ENCODE results near the gene FRMD8.

Gene FRMD8, protein sequence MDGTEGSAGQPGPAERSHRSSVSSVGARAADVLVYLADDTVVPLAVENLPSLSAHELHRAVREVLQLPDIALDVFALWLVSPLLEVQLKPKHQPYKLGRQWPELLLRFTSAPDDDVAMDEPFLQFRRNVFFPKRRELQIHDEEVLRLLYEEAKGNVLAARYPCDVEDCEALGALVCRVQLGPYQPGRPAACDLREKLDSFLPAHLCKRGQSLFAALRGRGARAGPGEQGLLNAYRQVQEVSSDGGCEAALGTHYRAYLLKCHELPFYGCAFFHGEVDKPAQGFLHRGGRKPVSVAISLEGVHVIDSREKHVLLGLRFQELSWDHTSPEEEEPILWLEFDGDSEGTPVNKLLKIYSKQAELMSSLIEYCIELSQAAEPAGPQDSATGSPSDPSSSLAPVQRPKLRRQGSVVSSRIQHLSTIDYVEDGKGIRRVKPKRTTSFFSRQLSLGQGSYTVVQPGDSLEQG

DNA sequence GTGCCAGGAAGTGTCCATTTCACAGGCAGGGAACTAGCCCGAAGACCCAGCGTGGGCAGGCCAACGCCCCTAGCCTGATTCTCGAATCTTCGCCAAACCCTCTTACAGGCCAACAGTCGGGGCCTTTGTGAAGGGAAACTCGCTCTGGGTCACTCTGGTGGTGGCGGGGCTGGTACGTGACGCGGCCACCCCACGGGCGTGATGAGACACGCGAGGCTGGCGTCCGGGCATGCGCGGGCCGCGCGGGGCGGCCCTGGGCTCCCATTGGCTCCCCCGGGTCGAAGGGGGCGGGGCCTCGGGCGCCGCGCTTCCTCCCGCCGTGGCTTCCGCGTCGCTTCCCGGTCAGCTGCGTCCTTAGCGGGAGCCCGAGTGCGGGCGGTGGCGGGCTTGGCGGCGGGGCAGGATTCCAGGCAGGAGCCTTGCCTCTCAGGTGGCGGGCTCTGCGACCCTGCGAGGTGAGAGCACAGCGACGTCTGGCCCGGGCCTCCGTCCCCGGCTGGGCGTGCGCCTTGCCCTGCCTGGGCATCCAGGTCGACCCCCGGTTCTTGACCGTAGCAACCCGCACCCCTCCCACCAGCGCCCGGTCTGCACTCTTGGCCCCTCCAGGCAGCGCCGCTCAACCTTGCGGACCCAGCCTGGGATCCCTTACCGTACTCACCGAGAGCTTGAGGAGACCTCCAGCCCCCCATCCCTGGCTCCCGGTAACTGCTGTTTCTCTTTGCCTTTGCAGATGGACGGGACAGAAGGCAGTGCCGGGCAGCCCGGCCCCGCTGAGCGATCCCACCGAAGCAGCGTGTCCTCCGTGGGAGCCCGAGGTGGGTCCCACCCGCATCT, at the start of gene FRMD8:
FRMD8 (plus strand) TSS at position 331 of the 834 bp plus-strand sequence; CDS start at position 731, 400 bp downstream.
- DNase-seq: peak; percentile 96

DNA sequence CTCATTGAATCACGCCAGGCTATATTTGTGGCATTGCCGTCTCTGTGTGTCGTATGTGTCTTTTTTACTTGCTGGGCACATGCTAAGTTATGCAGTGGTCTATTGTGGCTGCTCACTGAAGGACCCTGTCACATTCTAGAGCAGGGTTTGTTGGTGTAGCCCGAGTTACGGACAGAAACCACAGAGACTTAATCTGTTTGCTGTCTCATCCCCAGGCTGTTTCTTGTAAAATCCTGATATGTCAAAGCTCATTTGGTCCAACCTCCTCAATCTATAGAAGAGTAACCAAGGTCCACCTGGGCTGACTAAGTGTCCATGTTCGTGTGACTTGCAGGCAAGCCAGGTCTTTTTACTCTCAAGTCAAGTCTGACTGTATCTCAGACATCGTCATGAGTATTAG, 47.8 kb upstream of the FRMD8 start:
- DNase-seq: no peak

DNA sequence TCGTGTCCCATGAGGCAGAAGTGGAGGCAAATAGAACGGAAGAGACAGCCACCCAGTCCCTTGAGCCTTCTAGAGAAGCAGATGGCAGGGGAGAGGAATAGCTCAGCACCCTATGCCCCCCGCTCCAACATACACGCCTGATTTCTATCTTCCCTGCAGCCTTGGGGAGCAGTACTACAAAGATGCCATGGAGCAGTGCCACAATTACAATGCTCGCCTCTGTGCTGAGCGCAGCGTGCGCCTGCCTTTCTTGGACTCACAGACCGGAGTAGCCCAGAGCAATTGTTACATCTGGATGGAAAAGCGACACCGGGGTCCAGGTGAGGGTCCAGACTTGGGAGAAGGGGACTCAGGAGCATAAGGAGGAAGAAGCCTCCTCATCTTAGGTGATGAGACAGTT, 46.2 kb upstream of the FRMD8 start:
- DNase-seq: no peak

DNA sequence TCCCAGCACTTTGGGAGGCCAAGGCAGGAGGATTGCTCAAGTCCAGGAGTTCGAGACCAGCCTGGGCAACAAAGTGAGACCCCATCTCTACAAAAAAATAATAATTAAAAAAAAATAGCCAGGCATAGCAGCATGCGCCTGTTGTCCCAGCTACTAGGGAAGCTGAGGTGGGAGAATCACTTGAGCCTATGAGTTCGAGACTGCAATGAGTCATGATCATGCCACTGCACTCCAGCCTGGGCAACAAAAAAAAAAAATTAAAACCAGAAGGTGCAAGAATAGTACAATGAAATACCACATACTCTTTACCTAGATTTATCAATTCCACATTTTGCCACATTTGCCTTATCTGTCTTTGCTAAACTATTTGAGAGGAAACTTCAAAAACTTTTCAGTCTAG, 44.6 kb upstream of the FRMD8 start:
- no peak for DNase-seq

DNA sequence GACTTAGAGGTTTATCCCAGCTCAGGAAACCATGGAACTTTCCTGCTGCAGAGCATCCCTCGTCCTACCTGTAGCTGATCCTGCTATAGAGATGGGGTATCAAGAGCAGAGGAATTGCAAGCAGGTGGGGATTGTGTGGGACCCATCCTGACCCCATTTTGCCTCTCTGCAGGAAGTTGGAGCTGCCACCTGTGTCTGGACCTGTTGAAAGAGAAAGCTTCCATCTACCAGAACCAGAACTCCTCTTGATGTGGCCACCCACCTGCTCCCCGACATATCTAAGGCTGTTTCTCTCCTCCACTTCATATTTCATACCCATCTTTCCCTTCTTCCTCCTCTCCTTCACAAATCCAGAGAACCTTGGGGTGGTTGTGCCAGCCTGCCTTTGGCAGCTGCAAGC, 34.9 kb upstream of the FRMD8 start:
- DNase-seq: no peak

DNA sequence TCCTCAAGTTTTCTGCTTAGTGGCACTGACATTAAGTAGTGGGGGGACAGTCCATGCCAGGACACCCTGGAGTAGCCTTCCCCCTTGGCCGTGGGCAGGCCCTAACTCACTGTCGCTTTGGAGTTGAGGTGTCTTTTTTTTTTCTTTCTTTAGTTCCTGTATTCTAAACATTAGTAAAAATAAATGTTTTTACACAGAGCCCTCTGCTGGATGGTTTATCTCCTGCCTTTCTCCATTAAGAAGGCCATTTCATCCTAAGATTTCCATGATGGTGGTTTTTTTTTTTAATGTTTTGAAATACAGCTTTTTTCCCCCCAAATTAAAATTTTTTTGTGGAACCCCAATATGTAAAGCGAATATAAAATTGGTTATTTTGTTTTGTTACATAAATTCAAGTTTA, 33.7 kb upstream of the FRMD8 start:
- DNase-seq: no peak

DNA sequence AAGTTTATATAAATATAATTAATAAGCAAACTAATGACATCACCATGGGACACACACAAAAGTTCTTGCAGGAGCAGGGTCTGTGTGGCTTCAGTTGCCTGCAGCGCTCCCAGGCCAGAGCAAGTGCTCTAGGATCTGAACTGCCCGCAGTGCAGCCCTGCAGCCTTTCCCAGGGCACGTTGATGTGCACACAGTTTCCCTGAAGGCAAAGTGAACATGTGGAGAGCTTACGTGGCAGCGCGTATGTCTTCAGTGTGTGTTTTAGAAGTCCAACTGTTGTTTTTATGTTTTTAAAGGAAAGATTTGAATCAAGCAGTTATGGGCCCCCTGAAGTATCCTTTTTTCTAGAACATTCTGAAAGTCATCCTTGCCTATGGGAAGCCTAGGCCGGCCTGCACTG, 33.1 kb upstream of the FRMD8 start:
- no peak for DNase-seq

DNA sequence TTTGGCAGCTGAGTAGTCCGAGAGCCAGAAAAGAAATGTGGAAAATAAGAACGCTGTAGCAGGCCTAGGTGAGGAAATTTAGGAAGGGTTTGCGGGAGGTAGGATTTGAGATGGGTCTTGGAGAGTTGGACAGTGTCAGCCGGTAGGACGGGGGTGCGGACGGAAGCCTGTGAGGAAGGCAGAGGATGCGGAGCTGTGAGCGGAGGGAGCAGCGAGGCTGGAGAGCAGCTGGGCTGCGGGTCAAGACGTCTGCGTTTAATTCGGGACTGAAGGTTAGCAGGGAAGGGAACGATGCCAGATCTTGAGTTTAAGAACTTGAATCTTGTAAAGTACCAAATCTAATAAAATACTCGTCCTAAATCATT, 32.6 kb upstream of the FRMD8 start:
- no peak for DNase-seq

DNA sequence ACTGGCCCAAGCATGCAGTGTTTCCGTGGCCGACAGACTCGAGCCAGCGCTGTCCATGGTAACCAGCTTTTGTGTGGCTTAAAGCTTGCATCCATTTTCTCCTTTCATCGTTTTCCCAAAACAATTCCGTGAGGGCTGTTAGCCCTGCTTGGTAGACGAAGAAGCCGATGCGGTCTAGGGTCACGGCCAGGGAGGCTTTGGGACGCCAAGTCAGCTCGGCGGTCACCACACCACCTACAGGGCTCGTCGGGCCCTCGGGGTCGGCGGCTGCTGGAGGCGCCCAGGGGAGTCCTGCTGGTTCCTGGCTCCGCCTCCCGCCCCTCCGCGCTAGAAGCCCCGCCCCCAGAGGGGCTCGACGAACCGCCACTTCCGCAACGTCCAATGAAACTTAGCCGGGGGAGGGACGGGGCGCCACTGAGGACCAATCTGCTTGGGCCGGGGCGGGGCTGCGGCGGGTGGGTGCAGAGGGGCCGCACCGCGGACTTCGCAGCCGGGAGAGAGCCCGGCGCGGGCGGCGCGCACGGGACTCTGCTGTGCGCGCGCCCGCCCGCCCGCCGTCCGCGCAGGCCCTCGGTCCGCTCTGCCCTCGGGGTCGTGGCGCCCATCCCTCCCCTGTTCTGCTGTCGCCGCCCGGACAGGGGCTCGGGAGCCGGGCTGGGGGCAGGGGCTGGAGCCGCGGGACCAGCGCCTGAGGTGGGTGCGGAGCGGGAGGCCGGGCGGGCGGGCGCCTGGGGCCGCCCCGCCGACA, 32.0 kb upstream of the FRMD8 start, which contains the start of gene TIGD3:
TIGD3 (plus strand) TSS at position 487 of the 748 bp plus-strand sequence. CDS start 1,058 bp downstream, outside the sequence.
- peak; percentile 99 for DNase-seq

DNA sequence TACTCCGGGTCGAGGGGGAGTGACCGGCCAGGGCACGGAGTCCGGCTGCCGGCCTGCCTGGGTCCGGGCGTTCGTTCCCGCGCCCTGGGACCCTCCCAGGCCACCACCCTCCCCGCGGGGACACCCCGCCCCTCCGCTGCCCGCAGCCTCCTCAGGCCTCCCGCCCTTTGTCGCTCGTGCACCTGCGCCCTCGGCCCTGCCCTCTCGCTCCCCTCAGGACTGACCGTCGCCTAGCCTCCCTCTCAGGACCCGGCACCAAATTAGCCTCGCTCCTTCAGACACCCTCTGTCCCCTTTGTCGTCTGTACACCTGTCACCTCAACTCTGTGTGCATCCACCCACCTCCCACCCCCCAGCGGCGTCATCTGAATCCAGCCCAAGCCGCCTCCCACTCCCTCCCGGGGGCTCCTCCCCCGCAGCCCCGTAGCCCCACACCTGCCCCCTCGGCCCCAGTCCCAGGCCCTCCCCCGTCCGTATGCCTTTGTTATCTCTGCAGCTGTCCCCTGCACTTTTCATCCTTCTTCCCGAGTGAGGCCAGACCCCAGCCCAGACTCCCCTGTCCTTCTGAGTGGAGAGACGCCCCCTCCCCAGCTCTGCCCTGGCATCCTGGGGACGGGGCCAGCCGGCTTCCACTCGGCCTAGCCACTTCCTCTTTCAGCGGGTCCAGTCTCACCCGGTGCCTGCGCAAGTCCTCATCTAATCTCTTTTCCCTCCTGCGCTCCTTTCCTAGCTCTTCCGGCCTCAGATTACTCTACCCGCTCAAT, 31.2 kb upstream of the FRMD8 start:
- DNase-seq: peak; percentile 85

DNA sequence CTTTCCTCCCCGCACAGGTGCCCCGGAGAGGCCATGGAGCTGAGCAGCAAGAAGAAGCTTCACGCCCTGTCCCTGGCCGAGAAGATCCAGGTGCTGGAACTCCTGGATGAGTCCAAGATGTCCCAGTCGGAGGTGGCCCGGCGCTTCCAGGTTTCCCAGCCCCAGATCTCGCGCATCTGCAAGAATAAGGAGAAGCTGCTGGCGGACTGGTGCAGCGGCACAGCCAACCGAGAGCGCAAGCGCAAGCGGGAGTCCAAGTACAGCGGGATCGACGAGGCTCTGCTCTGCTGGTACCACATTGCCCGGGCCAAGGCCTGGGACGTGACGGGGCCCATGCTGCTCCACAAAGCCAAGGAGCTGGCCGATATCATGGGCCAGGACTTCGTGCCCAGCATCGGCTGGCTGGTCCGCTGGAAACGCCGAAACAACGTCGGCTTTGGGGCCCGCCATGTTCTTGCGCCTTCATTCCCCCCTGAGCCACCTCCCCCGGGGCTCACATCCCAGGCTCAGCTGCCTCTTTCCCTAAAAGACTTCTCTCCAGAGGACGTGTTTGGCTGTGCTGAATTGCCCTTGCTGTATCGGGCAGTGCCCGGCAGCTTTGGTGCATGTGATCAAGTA, 30.6 kb upstream of the FRMD8 start:
- no peak for DNase-seq

DNA sequence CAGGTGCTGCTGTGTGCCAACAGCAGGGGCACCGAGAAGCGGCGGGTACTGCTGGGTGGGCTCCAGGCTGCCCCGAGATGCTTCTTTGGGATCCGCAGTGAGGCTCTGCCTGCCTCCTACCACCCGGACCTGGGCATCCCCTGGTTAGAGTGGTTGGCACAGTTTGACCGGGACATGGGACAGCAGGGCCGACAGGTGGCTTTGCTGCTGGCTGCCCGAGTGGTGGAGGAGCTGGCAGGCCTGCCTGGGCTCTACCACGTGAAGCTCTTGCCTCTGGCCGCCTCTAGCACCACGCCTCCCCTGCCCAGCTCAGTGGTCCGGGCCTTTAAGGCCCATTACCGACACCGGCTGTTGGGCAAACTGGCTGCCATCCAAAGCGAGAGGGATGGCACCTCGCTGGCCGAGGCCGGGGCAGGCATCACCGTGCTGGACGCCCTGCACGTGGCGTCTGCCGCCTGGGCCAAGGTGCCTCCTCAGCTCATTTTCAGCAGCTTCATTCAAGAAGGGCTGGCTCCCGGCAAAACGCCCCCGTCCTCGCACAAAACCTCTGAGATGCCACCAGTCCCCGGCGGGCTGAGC, 30.0 kb upstream of the FRMD8 start:
- DNase-seq: no peak

DNA sequence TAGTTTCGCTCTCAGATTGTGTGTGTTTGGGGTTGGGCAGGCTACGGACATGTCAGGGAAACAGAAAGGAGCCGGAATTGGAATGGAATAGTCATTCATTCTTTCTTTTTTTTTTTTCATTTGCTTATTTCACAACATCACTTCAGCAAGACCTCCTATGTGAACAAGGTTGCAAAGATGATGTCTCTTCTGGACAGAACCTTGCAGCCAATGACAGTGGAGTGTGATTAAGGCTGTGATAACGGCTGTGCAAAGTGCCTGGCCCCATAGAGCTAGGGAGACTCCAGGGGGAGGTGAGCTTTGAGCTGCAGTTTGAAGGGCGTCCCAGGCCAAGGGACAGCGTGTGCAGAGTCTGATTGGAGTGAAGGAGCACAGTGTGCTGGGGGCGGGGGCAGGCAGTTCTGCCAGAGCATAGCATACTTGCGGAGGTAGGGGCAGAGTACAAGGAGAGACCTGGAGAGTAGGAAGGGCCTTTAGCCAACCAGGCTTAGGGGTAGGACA, 28.5 kb upstream of the FRMD8 start:
- no peak for DNase-seq

DNA sequence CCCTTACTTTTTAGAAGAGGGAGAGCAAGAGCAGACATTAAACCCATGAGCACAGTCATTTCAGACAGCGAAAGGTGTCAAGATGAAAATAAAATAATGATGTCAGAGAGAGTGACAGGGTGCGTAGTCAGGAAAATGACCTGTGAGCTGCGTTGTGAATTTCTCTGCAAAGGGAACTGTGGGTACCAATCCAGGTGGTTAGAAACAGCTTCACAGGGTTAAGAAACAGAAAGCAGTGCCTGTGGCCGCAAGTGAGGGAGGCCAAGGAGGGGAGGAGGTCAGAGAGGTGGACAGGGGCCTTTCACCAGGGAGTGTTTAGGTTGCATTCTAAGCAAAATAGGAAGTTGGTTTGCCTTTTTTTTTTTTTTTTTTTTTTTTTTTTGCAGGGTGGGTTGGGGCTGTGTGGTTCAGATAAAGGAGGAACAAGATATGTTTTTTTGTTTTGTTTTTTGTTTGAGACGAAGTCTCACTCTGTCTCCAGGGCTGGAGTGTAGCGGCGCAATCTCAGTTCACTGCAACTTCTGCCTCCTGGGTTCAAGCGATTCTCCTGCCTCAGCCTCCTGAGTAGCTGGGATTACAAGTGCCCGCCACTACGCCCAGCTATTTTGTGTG, 24.0 kb upstream of the FRMD8 start:
- no peak for DNase-seq

DNA sequence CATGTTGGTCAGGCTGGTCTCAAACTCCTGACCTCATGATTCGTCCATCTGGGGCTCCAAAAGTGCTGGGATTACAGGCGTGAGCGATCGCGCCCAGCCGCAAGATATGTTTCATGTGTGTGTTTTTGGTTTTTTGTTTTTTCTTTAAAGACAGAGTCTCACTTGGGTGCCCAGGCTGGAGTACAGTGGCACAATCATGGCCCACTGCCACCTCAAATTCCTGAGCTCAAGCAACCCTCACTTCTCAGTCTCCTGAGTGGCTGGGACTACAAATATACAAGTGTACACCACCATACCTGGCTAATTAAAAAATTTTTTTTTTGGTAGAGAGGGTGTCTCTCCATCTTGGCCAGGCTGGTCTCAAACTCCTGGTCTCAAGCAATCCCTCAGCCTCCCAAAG, 23.5 kb upstream of the FRMD8 start:
- no peak for DNase-seq

DNA sequence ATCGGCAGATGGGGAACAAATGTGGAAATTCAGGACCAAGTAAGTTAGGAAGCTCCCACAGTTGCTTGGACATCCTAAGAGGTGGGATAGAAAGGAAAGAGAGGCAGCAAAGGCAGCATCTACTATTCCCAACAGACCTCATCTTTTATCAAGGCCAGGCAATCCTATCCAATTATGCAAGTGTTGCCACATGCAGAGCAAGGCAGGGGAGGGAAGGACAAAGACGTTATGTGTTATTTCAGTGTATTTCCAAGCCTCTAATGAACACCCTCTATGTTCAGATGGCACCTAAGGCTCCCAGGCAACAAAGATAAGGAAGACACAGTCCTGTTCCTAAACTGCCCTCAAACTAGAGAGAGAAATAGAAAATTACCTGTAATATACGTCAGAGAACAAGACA, 22.7 kb upstream of the FRMD8 start:
- no peak for DNase-seq

DNA sequence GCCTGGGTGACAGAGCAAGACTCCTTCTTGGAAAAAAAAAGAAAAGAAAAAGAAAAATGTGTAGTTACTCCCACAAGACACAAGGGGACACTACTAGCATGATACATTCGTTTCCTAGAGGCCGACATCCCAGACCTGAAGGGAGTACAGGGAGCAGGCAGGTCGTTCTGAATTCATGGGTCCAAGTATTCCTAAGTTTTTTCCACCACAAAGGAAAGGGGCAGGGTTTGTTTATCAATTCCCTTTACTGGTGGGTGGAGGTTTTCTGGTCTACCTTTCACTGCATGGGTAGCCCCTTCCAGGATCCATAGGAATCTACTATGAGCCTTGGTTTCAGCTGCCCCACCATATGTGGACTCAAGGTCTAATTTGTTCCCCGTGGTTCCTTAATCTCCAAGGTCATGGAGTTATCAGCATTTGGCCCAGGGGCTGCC, 20.1 kb upstream of the FRMD8 start:
- DNase-seq: no peak

DNA sequence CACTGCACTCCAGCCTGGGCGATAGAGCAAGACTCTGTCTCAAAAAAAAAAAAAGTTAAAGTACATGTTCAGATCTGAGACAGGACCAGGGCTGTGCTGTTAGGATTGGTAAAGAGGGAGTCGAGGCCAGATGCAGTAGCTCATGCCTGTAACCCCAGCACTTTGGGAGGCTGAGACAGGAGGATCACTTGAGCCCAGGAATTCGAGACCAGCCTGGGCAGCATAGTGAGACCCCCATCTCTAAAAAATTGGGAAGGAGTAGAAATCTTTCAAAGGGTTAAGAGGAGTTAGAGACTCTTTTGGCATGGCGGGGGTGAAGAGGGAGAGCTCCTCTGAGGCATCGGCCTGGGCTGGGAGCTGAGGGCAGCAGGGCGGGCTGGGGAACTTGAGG, 15.8 kb upstream of the FRMD8 start:
- no peak for DNase-seq

DNA sequence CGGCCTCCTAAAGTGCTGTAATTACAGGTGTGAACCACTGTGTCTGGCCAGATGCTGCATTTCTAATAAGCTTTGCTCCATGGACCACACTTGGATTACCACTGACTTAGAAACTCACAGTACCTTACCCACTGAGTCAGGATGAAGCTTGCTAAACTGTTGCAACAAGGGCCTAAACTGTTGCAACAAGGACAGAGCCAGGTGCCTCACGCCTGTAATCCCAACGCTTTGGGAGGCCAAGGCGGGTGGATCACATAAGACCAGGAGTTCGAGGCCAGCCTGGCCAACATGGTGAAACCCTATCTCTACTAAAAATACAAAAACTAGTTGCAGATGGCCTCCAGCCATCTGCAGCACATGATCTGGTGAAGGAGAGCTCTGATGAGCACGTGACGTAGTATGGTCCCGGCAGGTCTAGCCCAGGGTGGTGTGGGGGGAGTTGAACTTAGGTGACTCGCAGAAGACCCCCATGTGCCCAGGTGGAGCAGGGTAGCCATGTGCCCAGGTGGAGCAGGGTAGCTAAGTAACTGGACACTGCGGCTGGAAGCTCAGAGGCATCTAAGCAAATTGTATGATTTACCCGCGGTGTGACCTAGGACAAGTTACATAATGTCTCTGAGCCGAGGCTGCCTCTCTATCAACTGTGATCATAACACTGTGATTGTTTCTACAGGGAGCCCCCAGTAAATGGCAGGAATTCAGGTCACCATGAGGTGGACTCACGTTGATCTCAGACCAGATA, 12.4 kb upstream of the FRMD8 start:
- DNase-seq: no peak

DNA sequence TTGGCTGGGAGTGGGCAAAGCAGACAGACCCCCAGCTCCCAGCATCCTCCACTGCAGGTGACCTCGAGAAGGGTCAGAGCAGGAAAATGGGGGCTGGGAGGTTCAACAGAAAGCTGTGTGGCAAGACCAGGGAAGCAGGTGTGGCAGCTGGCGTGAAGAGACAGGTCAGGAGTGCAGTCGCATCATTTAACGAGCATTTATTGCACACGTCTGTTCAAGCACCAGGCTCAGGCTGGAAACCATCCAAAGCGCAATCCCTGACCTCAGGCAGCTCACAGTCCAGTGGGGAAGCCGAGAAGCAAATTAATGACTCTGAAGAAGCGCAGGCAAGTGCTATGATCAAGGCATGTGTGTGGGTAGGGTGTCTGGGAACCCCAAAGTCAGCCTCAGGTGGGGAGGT, 11.4 kb upstream of the FRMD8 start:
- DNase-seq: no peak
